Measurements from ENCODE around the gene MXI1.
"Not testable (repeated sequence)": the region's sequence is repeated elsewhere in the genome, so short reads cannot be mapped to it uniquely, and the experiment has no call there.

The MXI1 gene

DNA sequence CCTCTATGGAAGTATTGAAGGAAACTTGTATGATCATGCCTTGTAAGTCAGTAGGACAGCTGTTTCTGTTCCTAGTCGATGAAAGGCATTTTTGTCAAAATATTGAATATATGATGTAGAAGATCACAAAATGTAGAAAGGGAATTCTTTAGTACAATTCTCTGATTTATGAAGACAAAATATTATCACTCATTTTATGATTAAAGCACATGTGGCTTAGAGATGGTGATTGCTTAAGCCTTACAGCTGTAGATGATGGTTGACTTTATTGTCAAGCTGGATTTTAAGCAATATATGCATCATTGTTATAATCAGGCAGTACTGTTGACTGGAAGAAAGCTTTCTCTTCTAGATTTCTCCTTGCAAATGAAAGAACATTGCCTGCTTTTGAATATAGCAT, 26.4 kb downstream of the MXI1 start:
- TF ChIP-seq, protein P1, sequence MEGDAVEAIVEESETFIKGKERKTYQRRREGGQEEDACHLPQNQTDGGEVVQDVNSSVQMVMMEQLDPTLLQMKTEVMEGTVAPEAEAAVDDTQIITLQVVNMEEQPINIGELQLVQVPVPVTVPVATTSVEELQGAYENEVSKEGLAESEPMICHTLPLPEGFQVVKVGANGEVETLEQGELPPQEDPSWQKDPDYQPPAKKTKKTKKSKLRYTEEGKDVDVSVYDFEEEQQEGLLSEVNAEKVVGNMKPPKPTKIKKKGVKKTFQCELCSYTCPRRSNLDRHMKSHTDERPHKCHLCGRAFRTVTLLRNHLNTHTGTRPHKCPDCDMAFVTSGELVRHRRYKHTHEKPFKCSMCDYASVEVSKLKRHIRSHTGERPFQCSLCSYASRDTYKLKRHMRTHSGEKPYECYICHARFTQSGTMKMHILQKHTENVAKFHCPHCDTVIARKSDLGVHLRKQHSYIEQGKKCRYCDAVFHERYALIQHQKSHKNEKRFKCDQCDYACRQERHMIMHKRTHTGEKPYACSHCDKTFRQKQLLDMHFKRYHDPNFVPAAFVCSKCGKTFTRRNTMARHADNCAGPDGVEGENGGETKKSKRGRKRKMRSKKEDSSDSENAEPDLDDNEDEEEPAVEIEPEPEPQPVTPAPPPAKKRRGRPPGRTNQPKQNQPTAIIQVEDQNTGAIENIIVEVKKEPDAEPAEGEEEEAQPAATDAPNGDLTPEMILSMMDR (IDR thresholded peaks at IDR 0.05; ENCODE audit: control insufficient read depth, insufficient read depth, low read depth, low read length, missing control alignments), result no peak
- H3K4me3 ChIP-seq (ENCODE audit: control insufficient read depth, low read depth, low read length), result no peak overlapping the region
- DNase-seq (ENCODE audit: low read depth), result no peak

DNA sequence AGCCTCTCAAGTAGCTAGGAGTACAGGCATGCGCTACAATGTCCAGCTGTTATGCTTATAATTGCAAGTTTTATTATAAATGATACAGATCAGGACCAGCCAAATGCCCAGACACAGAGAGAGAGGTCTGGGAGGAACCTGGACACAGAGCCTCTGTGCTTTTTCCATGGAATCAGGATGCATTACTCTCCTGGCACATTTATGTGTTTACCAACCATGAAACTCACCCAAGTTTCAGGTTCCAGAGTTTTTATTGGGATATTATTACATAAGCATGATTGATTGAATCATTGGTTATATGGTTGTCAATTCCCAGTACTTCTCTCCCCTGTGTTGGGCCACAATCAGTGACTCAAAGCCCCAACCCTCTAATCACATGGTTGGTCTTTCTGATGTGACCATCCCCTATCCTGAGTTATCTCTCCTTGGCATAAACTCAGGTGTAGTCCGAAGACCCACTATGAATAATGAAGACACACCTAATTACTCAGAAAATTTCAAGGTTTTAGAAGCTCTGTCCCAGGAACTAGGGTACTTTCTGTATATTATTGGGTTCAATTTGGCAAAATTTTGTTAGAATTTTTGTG, 30.6 kb downstream of the MXI1 start:
- no peak for DNase-seq (ENCODE audit: low read depth)
- TF ChIP-seq, protein P1 (IDR thresholded peaks at IDR 0.05; ENCODE audit: control insufficient read depth, insufficient read depth, low read depth, low read length, missing control alignments), result no peak
- H3K4me3 ChIP-seq (ENCODE audit: control insufficient read depth, low read depth, low read length), result no peak overlapping the region

DNA sequence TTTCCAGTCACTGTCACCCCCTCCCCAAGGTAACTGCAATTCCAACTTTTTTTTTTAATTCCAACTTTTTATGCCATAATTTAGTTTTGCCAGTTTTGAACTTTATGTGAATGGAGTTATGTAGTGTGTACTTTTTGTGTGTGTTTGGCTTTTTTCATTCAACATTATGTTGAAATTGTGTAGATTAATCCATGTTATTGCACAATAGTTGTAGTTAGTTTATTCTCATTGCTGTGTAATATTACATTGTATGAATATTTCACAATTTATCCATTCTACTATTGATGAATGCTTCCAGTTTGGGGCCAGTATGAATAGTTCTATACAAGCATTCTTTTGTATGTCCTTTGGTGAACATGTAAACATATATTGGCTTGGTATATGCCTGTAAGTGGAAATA, 32.5 kb downstream of the MXI1 start:
- no peak overlapping the region for H3K4me3 ChIP-seq (ENCODE audit: control insufficient read depth, low read depth, low read length)
- TF ChIP-seq, protein P1 (IDR thresholded peaks at IDR 0.05; ENCODE audit: control insufficient read depth, insufficient read depth, low read depth, low read length, missing control alignments), result no peak
- DNase-seq (ENCODE audit: low read depth), result no peak

DNA sequence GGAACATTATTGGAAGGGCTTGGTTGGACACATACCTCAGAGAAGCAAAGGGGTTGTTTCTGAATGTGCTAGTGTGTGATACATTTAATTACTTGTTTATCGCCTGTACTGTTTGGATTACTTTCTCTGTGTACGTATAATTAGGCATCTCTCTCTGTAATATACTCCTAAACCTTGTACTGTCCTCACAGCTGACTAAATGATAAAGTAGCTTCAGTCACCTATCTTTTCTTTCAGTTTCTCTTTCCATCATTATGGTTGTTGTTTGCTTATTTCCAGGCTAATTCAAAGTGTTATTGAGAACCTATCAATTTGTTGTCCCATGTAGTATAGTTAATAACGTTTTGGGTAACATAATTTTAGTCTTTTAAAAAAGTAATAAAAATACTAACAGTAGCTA, 34.0 kb downstream of the MXI1 start:
- no peak for DNase-seq (ENCODE audit: low read depth)
- H3K4me3 ChIP-seq (ENCODE audit: control insufficient read depth, low read depth, low read length), result no peak overlapping the region
- TF ChIP-seq, protein P1 (IDR thresholded peaks at IDR 0.05; ENCODE audit: control insufficient read depth, insufficient read depth, low read depth, low read length, missing control alignments), result no peak

DNA sequence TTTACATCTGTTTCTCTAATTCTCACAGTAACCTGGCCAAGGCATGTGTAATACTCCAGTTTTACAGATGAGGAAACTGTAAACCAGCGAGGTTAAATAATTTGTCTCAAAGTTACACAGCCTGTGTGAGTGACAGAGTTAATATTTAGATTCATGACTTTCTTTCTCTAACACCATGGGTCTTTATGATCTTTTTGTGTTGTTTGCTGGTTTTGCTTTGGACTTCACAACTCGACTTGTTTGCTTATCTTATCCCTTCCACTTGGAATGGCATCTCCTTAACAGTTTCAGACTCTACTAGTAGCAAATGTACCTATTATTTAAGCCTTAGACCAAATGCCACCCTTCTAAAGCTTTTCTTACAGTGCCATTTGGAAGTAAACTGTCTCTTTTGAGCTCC, 34.4 kb downstream of the MXI1 start:
- no peak for DNase-seq (ENCODE audit: low read depth)
- no peak overlapping the region for H3K4me3 ChIP-seq (ENCODE audit: control insufficient read depth, low read depth, low read length)
- TF ChIP-seq, protein P1 (IDR thresholded peaks at IDR 0.05; ENCODE audit: control insufficient read depth, insufficient read depth, low read depth, low read length, missing control alignments), result peak; percentile 1

DNA sequence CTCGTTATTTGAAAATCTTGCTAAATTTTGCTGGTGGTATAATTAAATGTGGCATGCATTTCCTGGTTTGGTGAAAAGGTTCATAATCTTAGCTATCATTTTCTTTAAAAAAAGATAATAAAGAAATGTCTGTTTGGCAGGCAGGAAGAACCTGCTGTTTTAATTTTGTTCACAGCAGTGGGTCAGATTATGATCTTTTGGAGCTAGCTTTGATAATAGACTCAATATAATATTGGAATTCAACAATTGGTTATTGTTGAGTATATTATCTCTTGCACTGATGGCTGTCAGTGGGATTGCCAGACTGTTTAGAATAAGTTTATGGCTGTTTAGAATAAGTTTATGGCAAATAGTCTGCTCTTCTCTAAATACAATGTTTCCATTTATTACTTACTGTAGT, 35.1 kb downstream of the MXI1 start:
- no peak for DNase-seq (ENCODE audit: low read depth)
- H3K4me3 ChIP-seq (ENCODE audit: control insufficient read depth, low read depth, low read length), result no peak overlapping the region
- TF ChIP-seq, protein P1 (IDR thresholded peaks at IDR 0.05; ENCODE audit: control insufficient read depth, insufficient read depth, low read depth, low read length, missing control alignments), result no peak

DNA sequence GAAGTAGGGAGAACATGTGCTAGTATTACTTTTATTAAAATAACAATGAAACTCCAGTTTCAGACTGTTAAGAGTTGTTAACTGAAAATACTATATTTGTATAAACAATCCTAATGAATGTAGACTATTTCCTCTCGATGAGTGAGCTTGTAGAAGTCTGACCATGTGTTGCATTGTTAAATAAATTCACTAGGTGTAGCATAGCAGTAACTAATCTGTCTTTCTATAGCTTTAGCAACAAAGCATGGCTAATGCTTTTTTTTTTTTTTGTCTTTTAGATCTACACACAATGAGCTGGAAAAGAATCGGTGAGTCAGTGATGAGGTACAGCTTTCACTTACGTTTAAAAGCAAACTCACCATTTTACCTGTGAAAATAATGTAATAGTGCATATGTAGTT, 37.1 kb downstream of the MXI1 start:
- H3K4me3 ChIP-seq (ENCODE audit: control insufficient read depth, low read depth, low read length), result no peak overlapping the region
- TF ChIP-seq, protein P1 (IDR thresholded peaks at IDR 0.05; ENCODE audit: control insufficient read depth, insufficient read depth, low read depth, low read length, missing control alignments), result no peak
- no peak for DNase-seq (ENCODE audit: low read depth)

DNA sequence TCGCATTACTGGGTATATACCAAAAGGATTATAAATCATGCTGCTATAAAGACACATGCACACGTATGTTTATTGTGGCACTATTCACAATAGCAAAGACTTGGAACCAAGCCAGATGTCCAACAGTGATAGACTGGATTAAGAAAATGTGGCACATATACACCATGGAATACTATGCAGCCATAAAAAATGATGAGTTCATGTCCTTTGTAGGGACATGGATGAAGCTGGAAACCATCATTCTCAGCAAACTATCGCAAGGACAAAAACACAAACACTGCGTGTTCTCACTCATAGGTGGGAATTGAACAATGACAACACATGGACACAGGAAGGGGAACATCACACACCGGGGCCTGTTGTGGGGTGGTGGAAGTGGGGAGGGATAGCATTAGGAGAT, 40.4 kb downstream of the MXI1 start:
- DNase-seq (ENCODE audit: low read depth); H3K4me3 ChIP-seq (ENCODE audit: control insufficient read depth, low read depth, low read length): not testable (repeated sequence)

DNA sequence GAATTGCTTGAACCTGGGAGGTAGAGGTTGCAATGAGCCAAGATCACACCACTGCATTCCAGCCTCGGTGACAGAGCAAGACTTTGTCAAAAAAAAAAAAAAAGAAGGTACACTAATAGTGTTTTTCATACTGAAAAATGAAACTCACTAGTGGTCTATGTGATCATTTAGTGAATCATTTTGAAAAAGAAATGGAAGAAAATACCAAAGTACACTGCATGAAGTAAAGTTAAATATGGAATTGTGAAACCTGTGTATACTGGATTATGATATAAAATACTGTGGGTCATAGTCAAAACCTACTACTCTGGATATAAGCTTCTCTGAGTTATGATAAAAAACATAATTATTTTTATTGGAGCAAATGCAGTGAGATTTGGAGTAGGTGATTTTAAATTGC, 42.1 kb downstream of the MXI1 start:
- DNase-seq (ENCODE audit: low read depth); H3K4me3 ChIP-seq (ENCODE audit: control insufficient read depth, low read depth, low read length): not testable (repeated sequence)

DNA sequence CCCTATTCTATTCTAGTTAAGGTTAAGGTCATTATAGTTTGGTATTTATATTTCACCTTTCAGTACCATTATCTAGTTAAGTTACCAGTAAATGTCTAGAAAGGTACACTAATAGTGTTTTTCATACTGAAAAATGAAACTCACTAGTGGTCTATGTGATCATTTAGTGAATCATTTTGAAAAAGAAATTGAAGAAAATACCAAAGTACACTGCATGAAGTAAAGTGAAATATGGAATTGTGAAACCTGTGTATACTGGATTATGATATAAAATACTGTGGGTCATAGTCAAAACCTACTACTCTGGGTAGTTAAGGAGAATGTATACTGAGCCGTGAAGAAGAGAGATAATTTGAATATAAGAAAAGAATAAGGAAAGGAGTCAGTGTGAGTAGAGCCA, 44.0 kb downstream of the MXI1 start:
- not testable (repeated sequence) for DNase-seq (ENCODE audit: low read depth); H3K4me3 ChIP-seq (ENCODE audit: control insufficient read depth, low read depth, low read length)
